ENCODE data around the gene CCNYL1. TPM values are rescaled to one million over a fixed set of nuclear protein-coding genes. Genes with fewer than 3 reads are reported as not detected.
"Not testable (repeated sequence)": the region's sequence is repeated elsewhere in the genome, so short reads cannot be mapped to it uniquely, and the experiment has no call there.

CCNYL1 gene
- polyA plus RNA-seq, 2 donors = 12.2 to 14.6 TPM

- H3K36me3 ChIP-seq (ENCODE audit: control insufficient read depth in 2 of 2, insufficient read depth in 2 of 2, low read length in 1 of 2) = peaks cover 0 to 4% of the 10 kb centered on the region in 2 donors
- no peak overlapping the region for H3K27ac ChIP-seq (ENCODE audit: low read depth in 2 of 2, low read length in 1 of 2)
- no peaks in the 10 kb centered on the region for H3K9me3 ChIP-seq (ENCODE audit: control insufficient read depth in 2 of 2, insufficient read depth in 1 of 2, low read depth in 1 of 2, low read length in 1 of 2)
- no peaks in the 10 kb centered on the region for H3K4me1 ChIP-seq (ENCODE audit: control insufficient read depth in 2 of 2, insufficient read depth in 2 of 2, low read length in 1 of 2)
- no peaks in the 10 kb centered on the region for H3K27me3 ChIP-seq (ENCODE audit: control insufficient read depth in 1 of 2, insufficient read depth in 2 of 2, low read length in 2 of 2)
- 91 to 98% methylated on average over 2 of the region's 2 CpGs for WGBS, 2 donors
- H3K4me3 ChIP-seq (ENCODE audit: low read depth in 1 of 2, low read length in 2 of 2) = no peak overlapping the region
Observed at GRCh38 chr2:207759890-207760289, 48.5 kb downstream of the CCNYL1 start.

- no peaks in the 10 kb centered on the region for H3K9me3 ChIP-seq (ENCODE audit: control insufficient read depth in 2 of 2, insufficient read depth in 1 of 2, low read depth in 1 of 2, low read length in 1 of 2)
- H3K4me1 ChIP-seq (ENCODE audit: control insufficient read depth in 2 of 2, insufficient read depth in 2 of 2, low read length in 1 of 2) = no peaks in the 10 kb centered on the region
- H3K27me3 ChIP-seq (ENCODE audit: control insufficient read depth in 1 of 2, insufficient read depth in 2 of 2, low read length in 2 of 2) = no peaks in the 10 kb centered on the region
- WGBS, 2 donors = 81 to 82% methylated on average over 2 of the region's 2 CpGs
- H3K4me3 ChIP-seq (ENCODE audit: low read depth in 1 of 2, low read length in 2 of 2) = no peak overlapping the region
- no peak overlapping the region for H3K27ac ChIP-seq (ENCODE audit: low read depth in 2 of 2, low read length in 1 of 2)
- peaks cover 0 to 4% of the 10 kb centered on the region in 2 donors for H3K36me3 ChIP-seq (ENCODE audit: control insufficient read depth in 2 of 2, insufficient read depth in 2 of 2, low read length in 1 of 2)
Observed at GRCh38 chr2:207760453-207760852, 49.0 kb downstream of the CCNYL1 start.

GRCh38 chr2:207761426-207761825, 50.0 kb downstream of the CCNYL1 start:
- H3K9me3 ChIP-seq (ENCODE audit: control insufficient read depth in 2 of 2, insufficient read depth in 1 of 2, low read depth in 1 of 2, low read length in 1 of 2); H3K27me3 ChIP-seq (ENCODE audit: control insufficient read depth in 1 of 2, insufficient read depth in 2 of 2, low read length in 2 of 2); H3K4me3 ChIP-seq (ENCODE audit: low read depth in 1 of 2, low read length in 2 of 2); H3K27ac ChIP-seq (ENCODE audit: low read depth in 2 of 2, low read length in 1 of 2); H3K36me3 ChIP-seq (ENCODE audit: control insufficient read depth in 2 of 2, insufficient read depth in 2 of 2, low read length in 1 of 2); H3K4me1 ChIP-seq (ENCODE audit: control insufficient read depth in 2 of 2, insufficient read depth in 2 of 2, low read length in 1 of 2): not testable (repeated sequence)
- WGBS, 2 donors = 91 to 96% methylated on average over 3 of the region's 3 CpGs

- Histone ChIP-seq H3K27me3 (ENCODE audit: control insufficient read depth in 1 of 2, insufficient read depth in 2 of 2, low read length in 2 of 2) (no peaks in the 10 kb centered on the region), H3K9me3 (ENCODE audit: control insufficient read depth in 2 of 2, insufficient read depth in 1 of 2, low read depth in 1 of 2, low read length in 1 of 2) (peaks cover 0 to 2% of the 10 kb centered on the region in 2 donors), H3K27ac (ENCODE audit: low read depth in 2 of 2, low read length in 1 of 2) (no peak overlapping the region), H3K36me3 (ENCODE audit: control insufficient read depth in 2 of 2, insufficient read depth in 2 of 2, low read length in 1 of 2) (peaks cover 4 to 5% of the 10 kb centered on the region in 2 donors), H3K4me3 (ENCODE audit: low read depth in 1 of 2, low read length in 2 of 2) (no peak overlapping the region), H3K4me1 (ENCODE audit: control insufficient read depth in 2 of 2, insufficient read depth in 2 of 2, low read length in 1 of 2) (peaks cover 0 to 4% of the 10 kb centered on the region in 2 donors)
- WGBS, 2 donors = 89 to 94% methylated on average over 8 of the region's 8 CpGs
Observed at GRCh38 chr2:207762146-207762545, 50.7 kb downstream of the CCNYL1 start.

GRCh38 chr2:207763303-207763917, 52.0 kb downstream of the CCNYL1 start:
- Histone ChIP-seq H3K9me3 (ENCODE audit: control insufficient read depth in 2 of 2, insufficient read depth in 1 of 2, low read depth in 1 of 2, low read length in 1 of 2) (peaks cover 0 to 10% of the 10 kb centered on the region in 2 donors), H3K36me3 (ENCODE audit: control insufficient read depth in 2 of 2, insufficient read depth in 2 of 2, low read length in 1 of 2) (peaks cover 4 to 13% of the 10 kb centered on the region in 2 donors), H3K4me1 (ENCODE audit: control insufficient read depth in 2 of 2, insufficient read depth in 2 of 2, low read length in 1 of 2) (peaks cover 0 to 16% of the 10 kb centered on the region in 2 donors), H3K27ac (ENCODE audit: low read depth in 2 of 2, low read length in 1 of 2) (no peak overlapping the region), H3K27me3 (ENCODE audit: control insufficient read depth in 1 of 2, insufficient read depth in 2 of 2, low read length in 2 of 2) (no peaks in the 10 kb centered on the region), H3K4me3 (ENCODE audit: low read depth in 1 of 2, low read length in 2 of 2) (no peak overlapping the region)
- 80 to 91% methylated on average over 8 of the region's 8 CpGs for WGBS, 2 donors

- Histone ChIP-seq H3K27me3 (ENCODE audit: control insufficient read depth in 1 of 2, insufficient read depth in 2 of 2, low read length in 2 of 2) (no peaks in the 10 kb centered on the region), H3K4me3 (ENCODE audit: low read depth in 1 of 2, low read length in 2 of 2) (no peak overlapping the region), H3K4me1 (ENCODE audit: control insufficient read depth in 2 of 2, insufficient read depth in 2 of 2, low read length in 1 of 2) (peaks cover 0 to 16% of the 10 kb centered on the region in 2 donors), H3K27ac (ENCODE audit: low read depth in 2 of 2, low read length in 1 of 2) (no peak overlapping the region), H3K9me3 (ENCODE audit: control insufficient read depth in 2 of 2, insufficient read depth in 1 of 2, low read depth in 1 of 2, low read length in 1 of 2) (peaks cover 0 to 10% of the 10 kb centered on the region in 2 donors), H3K36me3 (ENCODE audit: control insufficient read depth in 2 of 2, insufficient read depth in 2 of 2, low read length in 1 of 2) (peaks cover 4 to 13% of the 10 kb centered on the region in 2 donors)
- WGBS, 2 donors = 83 to 87% methylated on average over 1 of the region's 1 CpG
Observed at GRCh38 chr2:207764096-207764630, 52.7 kb downstream of the CCNYL1 start.

GRCh38 chr2:207765547-207765946, 54.1 kb downstream of the CCNYL1 start:
- H3K27me3 ChIP-seq (ENCODE audit: control insufficient read depth in 1 of 2, insufficient read depth in 2 of 2, low read length in 2 of 2) = no peaks in the 10 kb centered on the region
- peaks cover 0 to 10% of the 10 kb centered on the region in 2 donors for H3K9me3 ChIP-seq (ENCODE audit: control insufficient read depth in 2 of 2, insufficient read depth in 1 of 2, low read depth in 1 of 2, low read length in 1 of 2)
- peaks cover 4 to 13% of the 10 kb centered on the region in 2 donors for H3K36me3 ChIP-seq (ENCODE audit: control insufficient read depth in 2 of 2, insufficient read depth in 2 of 2, low read length in 1 of 2)
- no peak overlapping the region for H3K27ac ChIP-seq (ENCODE audit: low read depth in 2 of 2, low read length in 1 of 2)
- no peak overlapping the region for H3K4me3 ChIP-seq (ENCODE audit: low read depth in 1 of 2, low read length in 2 of 2)
- peaks cover 0 to 16% of the 10 kb centered on the region in 2 donors for H3K4me1 ChIP-seq (ENCODE audit: control insufficient read depth in 2 of 2, insufficient read depth in 2 of 2, low read length in 1 of 2)
- 59 to 63% methylated on average over 2 of the region's 2 CpGs for WGBS, 2 donors

- no peak overlapping the region for H3K27ac ChIP-seq (ENCODE audit: low read depth in 2 of 2, low read length in 1 of 2)
- H3K4me3 ChIP-seq (ENCODE audit: low read depth in 1 of 2, low read length in 2 of 2) = no peak overlapping the region
- peaks cover 4 to 13% of the 10 kb centered on the region in 2 donors for H3K36me3 ChIP-seq (ENCODE audit: control insufficient read depth in 2 of 2, insufficient read depth in 2 of 2, low read length in 1 of 2)
- 44 to 58% methylated on average over 5 of the region's 5 CpGs for WGBS, 2 donors
- peaks cover 0 to 18% of the 10 kb centered on the region in 2 donors for H3K4me1 ChIP-seq (ENCODE audit: control insufficient read depth in 2 of 2, insufficient read depth in 2 of 2, low read length in 1 of 2)
- no peaks in the 10 kb centered on the region for H3K27me3 ChIP-seq (ENCODE audit: control insufficient read depth in 1 of 2, insufficient read depth in 2 of 2, low read length in 2 of 2)
- H3K9me3 ChIP-seq (ENCODE audit: control insufficient read depth in 2 of 2, insufficient read depth in 1 of 2, low read depth in 1 of 2, low read length in 1 of 2) = peaks cover 0 to 10% of the 10 kb centered on the region in 2 donors
Observed at GRCh38 chr2:207766041-207766551, 54.7 kb downstream of the CCNYL1 start.

- no peaks in the 10 kb centered on the region for H3K27me3 ChIP-seq (ENCODE audit: control insufficient read depth in 1 of 2, insufficient read depth in 2 of 2, low read length in 2 of 2)
- H3K4me3 ChIP-seq (ENCODE audit: low read depth in 1 of 2, low read length in 2 of 2) = no peak overlapping the region
- peaks cover 0 to 18% of the 10 kb centered on the region in 2 donors for H3K4me1 ChIP-seq (ENCODE audit: control insufficient read depth in 2 of 2, insufficient read depth in 2 of 2, low read length in 1 of 2)
- H3K36me3 ChIP-seq (ENCODE audit: control insufficient read depth in 2 of 2, insufficient read depth in 2 of 2, low read length in 1 of 2) = peaks cover 2 to 13% of the 10 kb centered on the region in 2 donors
- 50 to 77% methylated on average over 62 to 65 of the region's 65 CpGs for WGBS, 2 donors
- H3K27ac ChIP-seq (ENCODE audit: low read depth in 2 of 2, low read length in 1 of 2) = no peak overlapping the region
- H3K9me3 ChIP-seq (ENCODE audit: control insufficient read depth in 2 of 2, insufficient read depth in 1 of 2, low read depth in 1 of 2, low read length in 1 of 2) = peaks cover 0 to 10% of the 10 kb centered on the region in 2 donors
Observed at GRCh38 chr2:207766697-207767460, 55.4 kb downstream of the CCNYL1 start.

Data from esophagus (tissue), 2 donors.